Stimulated activated CD4-positive, alpha-beta T cell treated with anti-CD3 and anti-CD28 coated beads, Interleukin-1b, Interleukin-23, amount 100 ng/mL, for 1 hour (primary cell): ENCODE data around the gene SHISAL1.
"Not testable (repeated sequence)": the region's sequence is repeated elsewhere in the genome, so short reads cannot be mapped to it uniquely, and the experiment has no call there.

ENCODE experiments used
- DNase-seq, 2 donors: peaks; one replicate each; pipeline ENCODE4 v3.0.0-alpha.2; 2020; ENCODE audit warnings: low read depth in 2 of 2

Gene SHISAL1

GRCh38 chr22:44261164-44261860 lies 51.4 kb downstream of the SHISAL1 start:
- DNase-seq, result no peak

- no peak for DNase-seq
Observed at GRCh38 chr22:44260216-44261035, 52.3 kb downstream of the SHISAL1 start.

GRCh38 chr22:44259366-44260215 lies 53.2 kb downstream of the SHISAL1 start:
- DNase-seq, result no peak

GRCh38 chr22:44256556-44257485 lies 55.9 kb downstream of the SHISAL1 start:
- no peak for DNase-seq

- DNase-seq, result no peak
Observed at GRCh38 chr22:44256085-44256484, 56.7 kb downstream of the SHISAL1 start.

- DNase-seq, result no peak
Observed at GRCh38 chr22:44254811-44255210, 57.9 kb downstream of the SHISAL1 start.

- no peak for DNase-seq
Observed at GRCh38 chr22:44249376-44250147, 63.2 kb downstream of the SHISAL1 start.

- no peak for DNase-seq
Observed at GRCh38 chr22:44248926-44249325, 63.8 kb downstream of the SHISAL1 start.

GRCh38 chr22:44247923-44248892 lies 64.5 kb downstream of the SHISAL1 start:
- DNase-seq, result no peak

GRCh38 chr22:44247346-44247745 lies 65.4 kb downstream of the SHISAL1 start:
- DNase-seq, result no peak

GRCh38 chr22:44246615-44247326 lies 66.0 kb downstream of the SHISAL1 start:
- DNase-seq, result no peak

GRCh38 chr22:44245867-44246266 lies 66.9 kb downstream of the SHISAL1 start:
- DNase-seq, result no peak

- DNase-seq, result no peak
Observed at GRCh38 chr22:44245438-44245837, 67.3 kb downstream of the SHISAL1 start.

- DNase-seq, result no peak
Observed at GRCh38 chr22:44244265-44244822, 68.4 kb downstream of the SHISAL1 start.

- DNase-seq, result no peak
Observed at GRCh38 chr22:44243761-44244160, 69.0 kb downstream of the SHISAL1 start.

GRCh38 chr22:44242946-44243724 lies 69.6 kb downstream of the SHISAL1 start:
- no peak for DNase-seq

- not testable (repeated sequence) for DNase-seq
Observed at GRCh38 chr22:44241121-44241520, 71.6 kb downstream of the SHISAL1 start.
